Measurements from ENCODE around the gene OTOF.

DNA sequence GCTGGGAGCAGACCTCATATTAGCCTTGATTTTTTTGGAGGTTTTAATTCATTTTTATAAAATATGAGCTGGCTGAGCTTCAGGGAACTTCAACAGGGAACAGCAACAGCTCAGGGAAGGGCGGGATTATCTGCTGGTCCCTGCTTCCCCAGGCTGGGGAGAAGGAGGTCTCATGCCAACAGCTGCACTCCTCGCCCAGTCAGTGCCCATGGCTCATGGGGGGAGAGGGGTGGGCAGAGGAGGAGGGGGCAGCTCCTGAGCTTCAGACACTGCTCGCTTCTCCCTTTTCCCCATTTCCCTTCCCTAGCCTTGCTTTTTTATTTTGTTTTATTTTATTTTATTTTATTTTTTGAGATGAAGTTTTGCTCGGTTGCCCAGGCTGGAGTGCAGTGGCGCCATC, 442 bp upstream of the OTOF start:
- TF ChIP-seq TEAD4 (IDR thresholded peaks at IDR 0.05; ENCODE audit: borderline replicate concordance, insufficient read depth) (no peak), CTCF (IDR thresholded peaks at IDR 0.05) (no peak), EZH2phosphoT487 (IDR thresholded peaks at IDR 0.05; ENCODE audit: borderline replicate concordance, low read depth) (no peak), RFX5 (IDR thresholded peaks at IDR 0.05; ENCODE audit: low read length) (no peak), RAD21 (IDR thresholded peaks at IDR 0.05; ENCODE audit: low read length) (no peak), SIN3A (IDR thresholded peaks at IDR 0.05; ENCODE audit: borderline replicate concordance, low read depth, low read length) (no peak), FOXM1 (IDR thresholded peaks at IDR 0.05; ENCODE audit: low read depth) (no peak), RXRA (IDR thresholded peaks at IDR 0.05; ENCODE audit: borderline replicate concordance, low read depth) (no peak)
- TF ChIP-seq, protein P1, sequence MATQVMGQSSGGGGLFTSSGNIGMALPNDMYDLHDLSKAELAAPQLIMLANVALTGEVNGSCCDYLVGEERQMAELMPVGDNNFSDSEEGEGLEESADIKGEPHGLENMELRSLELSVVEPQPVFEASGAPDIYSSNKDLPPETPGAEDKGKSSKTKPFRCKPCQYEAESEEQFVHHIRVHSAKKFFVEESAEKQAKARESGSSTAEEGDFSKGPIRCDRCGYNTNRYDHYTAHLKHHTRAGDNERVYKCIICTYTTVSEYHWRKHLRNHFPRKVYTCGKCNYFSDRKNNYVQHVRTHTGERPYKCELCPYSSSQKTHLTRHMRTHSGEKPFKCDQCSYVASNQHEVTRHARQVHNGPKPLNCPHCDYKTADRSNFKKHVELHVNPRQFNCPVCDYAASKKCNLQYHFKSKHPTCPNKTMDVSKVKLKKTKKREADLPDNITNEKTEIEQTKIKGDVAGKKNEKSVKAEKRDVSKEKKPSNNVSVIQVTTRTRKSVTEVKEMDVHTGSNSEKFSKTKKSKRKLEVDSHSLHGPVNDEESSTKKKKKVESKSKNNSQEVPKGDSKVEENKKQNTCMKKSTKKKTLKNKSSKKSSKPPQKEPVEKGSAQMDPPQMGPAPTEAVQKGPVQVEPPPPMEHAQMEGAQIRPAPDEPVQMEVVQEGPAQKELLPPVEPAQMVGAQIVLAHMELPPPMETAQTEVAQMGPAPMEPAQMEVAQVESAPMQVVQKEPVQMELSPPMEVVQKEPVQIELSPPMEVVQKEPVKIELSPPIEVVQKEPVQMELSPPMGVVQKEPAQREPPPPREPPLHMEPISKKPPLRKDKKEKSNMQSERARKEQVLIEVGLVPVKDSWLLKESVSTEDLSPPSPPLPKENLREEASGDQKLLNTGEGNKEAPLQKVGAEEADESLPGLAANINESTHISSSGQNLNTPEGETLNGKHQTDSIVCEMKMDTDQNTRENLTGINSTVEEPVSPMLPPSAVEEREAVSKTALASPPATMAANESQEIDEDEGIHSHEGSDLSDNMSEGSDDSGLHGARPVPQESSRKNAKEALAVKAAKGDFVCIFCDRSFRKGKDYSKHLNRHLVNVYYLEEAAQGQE (IDR thresholded peaks at IDR 0.05; ENCODE audit: low read depth, low read length) = no peak

Measured in SK-N-SH (cell line).